WTC11 (cell line): ENCODE measurements around the gene NMB. TPM values are rescaled to one million over a fixed set of nuclear protein-coding genes. Genes with fewer than 3 reads are reported as not detected.
A peak's percentile ranks its signal among the peaks of the same experiment; 100 is the strongest.
"Not testable (repeated sequence)": the region's sequence is repeated elsewhere in the genome, so short reads cannot be mapped to it uniquely, and the experiment has no call there.

ENCODE experiments used
- ATAC-seq: fragments of 200-7000 bp; cut with Tn5 transposase; 2 replicates; pipeline ENCODE4 v1.10.0; 2021; ENCODE audit warnings: mild to moderate bottlenecking, moderate library complexity
- CTCF ChIA-PET: fragments of 300-600 bp; sonication (Branson Sonifier 250); formaldehyde crosslinking; loops from one replicate; lab custom pipeline; 2021; ENCODE audit warnings: antibody characterized with exemption; lab: Charles Lee
- POLR2A ChIA-PET: fragments of 350-600 bp; sonication (Branson Sonifier 250); formaldehyde crosslinking; loops from one replicate; lab custom pipeline; 2021; ENCODE audit warnings: antibody characterized with exemption; lab: Charles Lee
- DNase-seq: peaks from one replicate; pipeline ENCODE4 v3.0.0; 2021; ENCODE audit warnings: low spot score
- H3K27ac Mint-ChIP-seq: 2 replicates; pipeline ENCODE4 v1.8.0; 2021; ENCODE audit warnings: mixed read lengths
- H3K27me3 Mint-ChIP-seq: 2 replicates; pipeline ENCODE4 v1.8.0; 2021; ENCODE audit warnings: low read depth, mild to moderate bottlenecking, moderate library complexity, mixed read lengths
- H3K36me3 Mint-ChIP-seq: 2 replicates; pipeline ENCODE4 v1.8.0; 2021; ENCODE audit warnings: mixed read lengths
- H3K4me1 Mint-ChIP-seq: 2 replicates; pipeline ENCODE4 v1.8.0; 2022; ENCODE audit warnings: mixed read lengths
- H3K4me3 Mint-ChIP-seq: 2 replicates; pipeline ENCODE4 v1.8.0; 2021; ENCODE audit warnings: mild to moderate bottlenecking, moderate library complexity, mixed read lengths
- H3K9me3 Mint-ChIP-seq: 2 replicates; pipeline ENCODE4 v1.8.0; 2021; ENCODE audit warnings: mixed read lengths
- ETV6 ChIP-seq: sonication (generic); formaldehyde crosslinking; IDR thresholded peaks from 2 replicates; pipeline ENCODE4 v1.8.1; 2022; ENCODE audit warnings: mild to moderate bottlenecking, missing genetic modification reagents
- GABPB1 ChIP-seq: sonication (generic); formaldehyde crosslinking; IDR thresholded peaks from 2 replicates; pipeline ENCODE4 v1.8.1; 2023; ENCODE audit warnings: mild to moderate bottlenecking, missing genetic modification reagents
- HMGXB4 ChIP-seq: sonication (generic); formaldehyde crosslinking; IDR thresholded peaks from 2 replicates; pipeline ENCODE4 v1.8.1; 2023; ENCODE audit warnings: mild to moderate bottlenecking, moderate library complexity, missing genetic modification reagents
- MAX ChIP-seq: sonication (generic); formaldehyde crosslinking; IDR thresholded peaks from 2 replicates; pipeline ENCODE4 v1.8.0; 2022; ENCODE audit warnings: mild to moderate bottlenecking, missing genetic modification reagents
- MXD4 ChIP-seq: fragments of 250-450 bp; sonication (Bioruptor Pico); IDR thresholded peaks from 2 replicates; pipeline ENCODE4 v1.8.0; 2021; ENCODE audit warnings: mild to moderate bottlenecking, moderate library complexity, borderline replicate concordance
- NFATC4 ChIP-seq: fragments of 250-450 bp; sonication (Bioruptor Pico); IDR thresholded peaks from 2 replicates; pipeline ENCODE4 v1.9.0; 2021; ENCODE audit warnings: mild to moderate bottlenecking
- OVOL2 ChIP-seq: fragments of 250-450 bp; sonication (Bioruptor Pico); IDR thresholded peaks from 2 replicates; pipeline ENCODE4 v1.9.0; 2021; ENCODE audit warnings: mild to moderate bottlenecking, borderline replicate concordance
- PREB ChIP-seq: sonication (generic); formaldehyde crosslinking; IDR thresholded peaks from 2 replicates; pipeline ENCODE4 v1.8.1; 2022; ENCODE audit warnings: mild to moderate bottlenecking, missing genetic modification reagents, moderate library complexity, borderline replicate concordance
- RELA ChIP-seq: sonication (generic); formaldehyde crosslinking; IDR thresholded peaks from 2 replicates; pipeline ENCODE4 v1.8.1; 2022; ENCODE audit warnings: missing genetic modification reagents, mild to moderate bottlenecking, borderline replicate concordance
- ZNF121 ChIP-seq: sonication (generic); formaldehyde crosslinking; IDR thresholded peaks from 2 replicates; pipeline ENCODE4 v1.8.0; 2023; ENCODE audit warnings: missing genetic modification reagents
- ZNF396 ChIP-seq: fragments of 250-450 bp; sonication (Bioruptor Pico); IDR thresholded peaks from 2 replicates; pipeline ENCODE4 v1.8.0; 2021; ENCODE audit warnings: mild to moderate bottlenecking, moderate library complexity, borderline replicate concordance
- total RNA-seq: library from RNA; stranded (reverse); gene quantifications from 3 replicates; pipeline ENCODE4 v1.2.3, GENCODE V29; 2021
- TF ChIP-seq, protein P1 (sequence below): sonication (generic); formaldehyde crosslinking; conservative IDR thresholded peaks from 2 replicates; pipeline ENCODE4 v1.8.1; 2022; ENCODE audit warnings: mild to moderate bottlenecking, missing genetic modification reagents
- TF ChIP-seq, protein P2 (sequence below): sonication (generic); formaldehyde crosslinking; IDR thresholded peaks from 2 replicates; pipeline ENCODE4 v1.8.1; 2023; ENCODE audit warnings: mild to moderate bottlenecking, missing genetic modification reagents, moderate library complexity
- TF ChIP-seq, protein P3 (sequence below): sonication (generic); formaldehyde crosslinking; IDR thresholded peaks from 2 replicates; pipeline ENCODE4 v1.8.0; 2023; ENCODE audit warnings: missing genetic modification reagents
- TF ChIP-seq, protein P4 (sequence below): sonication (generic); formaldehyde crosslinking; IDR thresholded peaks from 2 replicates; pipeline ENCODE4 v1.8.1; 2023; ENCODE audit warnings: mild to moderate bottlenecking, missing genetic modification reagents

NMB gene
- total RNA-seq, 1 experiment from 2014 or later: 14.9 TPM

- H3K27ac Mint-ChIP-seq, H3K9me3 Mint-ChIP-seq, ATAC-seq, H3K4me3 Mint-ChIP-seq, DNase-seq, H3K27me3 Mint-ChIP-seq, H3K4me1 Mint-ChIP-seq: not testable (repeated sequence)
- POLR2A ChIA-PET: interaction anchor here (1.7 kb wide), 1 partner anchor 42 kb away, joined by 4 read pairs; the partner anchor contains the start of gene ZSCAN2
- H3K36me3 Mint-ChIP-seq: peaks cover 65% of the 10 kb centered on the region
- CTCF ChIA-PET: interaction anchor here (1.4 to 1.6 kb wide), 2 partner anchors 44 to 72 kb away, joined by 4 read pairs; no protein-coding TSS in a partner anchor
- TF ChIP-seq ZNF121 (CRISPR knock-in tag): 0 out of 2 replicates have a peak, but pooled peaks have one; percentile 38
Measured at GRCh38 chr15:84642640-84643039, 15.4 kb downstream of the NMB start.

- CTCF ChIA-PET, H3K27me3 Mint-ChIP-seq, H3K9me3 Mint-ChIP-seq, H3K4me3 Mint-ChIP-seq, ATAC-seq, DNase-seq, H3K27ac Mint-ChIP-seq, POLR2A ChIA-PET: not testable (repeated sequence)
- peaks cover 60% of the 10 kb centered on the region for H3K36me3 Mint-ChIP-seq
- H3K4me1 Mint-ChIP-seq: peaks cover 12% of the 10 kb centered on the region
Measured at GRCh38 chr15:84641871-84642270, 16.1 kb downstream of the NMB start.

GRCh38 chr15:84638103-84638502 lies 19.9 kb downstream of the NMB start:
- DNase-seq (no peak), ATAC-seq (peak; percentile 55)
- H3K4me1 Mint-ChIP-seq: peaks cover 23% of the 10 kb centered on the region
- peaks cover 37% of the 10 kb centered on the region for H3K36me3 Mint-ChIP-seq
- POLR2A ChIA-PET: interaction anchor here (0.7 to 1.7 kb wide), 3 partner anchors 16 to 38 kb away, joined by 3 to 6 read pairs (median 4); partner anchors contain the start of gene WDR73
- H3K9me3 Mint-ChIP-seq: no peaks in the 10 kb centered on the region
- TF ChIP-seq, protein P1, sequence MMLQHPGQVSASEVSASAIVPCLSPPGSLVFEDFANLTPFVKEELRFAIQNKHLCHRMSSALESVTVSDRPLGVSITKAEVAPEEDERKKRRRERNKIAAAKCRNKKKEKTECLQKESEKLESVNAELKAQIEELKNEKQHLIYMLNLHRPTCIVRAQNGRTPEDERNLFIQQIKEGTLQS: no peak
- no peak for TF ChIP-seq NFATC4
- no peak for TF ChIP-seq PREB
- TF ChIP-seq, protein P2, sequence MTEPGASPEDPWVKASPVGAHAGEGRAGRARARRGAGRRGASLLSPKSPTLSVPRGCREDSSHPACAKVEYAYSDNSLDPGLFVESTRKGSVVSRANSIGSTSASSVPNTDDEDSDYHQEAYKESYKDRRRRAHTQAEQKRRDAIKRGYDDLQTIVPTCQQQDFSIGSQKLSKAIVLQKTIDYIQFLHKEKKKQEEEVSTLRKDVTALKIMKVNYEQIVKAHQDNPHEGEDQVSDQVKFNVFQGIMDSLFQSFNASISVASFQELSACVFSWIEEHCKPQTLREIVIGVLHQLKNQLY (CRISPR knock-in tag): no peak
- no peak for TF ChIP-seq MXD4 (CRISPR knock-in tag)
- TF ChIP-seq, protein P3, sequence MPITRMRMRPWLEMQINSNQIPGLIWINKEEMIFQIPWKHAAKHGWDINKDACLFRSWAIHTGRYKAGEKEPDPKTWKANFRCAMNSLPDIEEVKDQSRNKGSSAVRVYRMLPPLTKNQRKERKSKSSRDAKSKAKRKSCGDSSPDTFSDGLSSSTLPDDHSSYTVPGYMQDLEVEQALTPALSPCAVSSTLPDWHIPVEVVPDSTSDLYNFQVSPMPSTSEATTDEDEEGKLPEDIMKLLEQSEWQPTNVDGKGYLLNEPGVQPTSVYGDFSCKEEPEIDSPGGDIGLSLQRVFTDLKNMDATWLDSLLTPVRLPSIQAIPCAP (CRISPR knock-in tag): no peak
- TF ChIP-seq MAX (CRISPR knock-in tag): peak; percentile 37; the same call in 1 of the 2 replicates
- TF ChIP-seq, protein P4, sequence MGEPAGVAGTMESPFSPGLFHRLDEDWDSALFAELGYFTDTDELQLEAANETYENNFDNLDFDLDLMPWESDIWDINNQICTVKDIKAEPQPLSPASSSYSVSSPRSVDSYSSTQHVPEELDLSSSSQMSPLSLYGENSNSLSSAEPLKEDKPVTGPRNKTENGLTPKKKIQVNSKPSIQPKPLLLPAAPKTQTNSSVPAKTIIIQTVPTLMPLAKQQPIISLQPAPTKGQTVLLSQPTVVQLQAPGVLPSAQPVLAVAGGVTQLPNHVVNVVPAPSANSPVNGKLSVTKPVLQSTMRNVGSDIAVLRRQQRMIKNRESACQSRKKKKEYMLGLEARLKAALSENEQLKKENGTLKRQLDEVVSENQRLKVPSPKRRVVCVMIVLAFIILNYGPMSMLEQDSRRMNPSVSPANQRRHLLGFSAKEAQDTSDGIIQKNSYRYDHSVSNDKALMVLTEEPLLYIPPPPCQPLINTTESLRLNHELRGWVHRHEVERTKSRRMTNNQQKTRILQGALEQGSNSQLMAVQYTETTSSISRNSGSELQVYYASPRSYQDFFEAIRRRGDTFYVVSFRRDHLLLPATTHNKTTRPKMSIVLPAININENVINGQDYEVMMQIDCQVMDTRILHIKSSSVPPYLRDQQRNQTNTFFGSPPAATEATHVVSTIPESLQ (CRISPR knock-in tag): no peak
- TF ChIP-seq ZNF121 (CRISPR knock-in tag): no peak
- TF ChIP-seq OVOL2 (CRISPR knock-in tag): no peak
- no peak for TF ChIP-seq ZNF396 (CRISPR knock-in tag)
- TF ChIP-seq GABPB1 (CRISPR knock-in tag): no peak
- 0 out of 2 replicates have a peak, but pooled peaks have one; percentile 34 for TF ChIP-seq HMGXB4 (CRISPR knock-in tag)
- TF ChIP-seq ETV6 (CRISPR knock-in tag): no peak
- TF ChIP-seq RELA (CRISPR knock-in tag): no peak
- CTCF ChIA-PET: interaction anchor here (0.5 to 11.7 kb wide), 12 partner anchors 13 to 305 kb away, joined by 3 to 139 read pairs (median 6); partner anchors contain the start of genes NMB, SEC11A and ZSCAN2
- H3K27ac Mint-ChIP-seq: peak overlapping the region; percentile 91
- H3K27me3 Mint-ChIP-seq: peaks cover 8% of the 10 kb centered on the region
- H3K4me3 Mint-ChIP-seq: no peak overlapping the region
